ENCODE results near the gene NFS1. TPM values are rescaled to one million over a fixed set of nuclear protein-coding genes. Genes with fewer than 3 reads are reported as not detected.

The NFS1 gene
- total RNA-seq, 2 experiments from 2014 or later, result 37.2 to 38.2 TPM

GRCh38 chr20:35654415-35654814 is 44.7 kb downstream of the NFS1 start:
- peaks cover 43% of the 10 kb centered on the region for H3K36me3 Mint-ChIP-seq
- no peaks in the 10 kb centered on the region for H3K27me3 Mint-ChIP-seq
- H3K27ac Mint-ChIP-seq, result no peak overlapping the region
- H3K4me3 Mint-ChIP-seq, result no peak overlapping the region
- DNase-seq, result no peak
- peaks cover 43% of the 10 kb centered on the region for H3K4me1 Mint-ChIP-seq
- peaks cover 4% of the 10 kb centered on the region for H3K9me3 Mint-ChIP-seq

GRCh38 chr20:35653893-35654292 is 45.3 kb downstream of the NFS1 start:
- Mint-ChIP-seq H3K36me3 (peaks cover 44% of the 10 kb centered on the region), H3K4me1 (peaks cover 44% of the 10 kb centered on the region), H3K9me3 (peaks cover 4% of the 10 kb centered on the region), H3K27ac (no peak overlapping the region), H3K27me3 (no peaks in the 10 kb centered on the region), H3K4me3 (no peak overlapping the region)
- DNase-seq, result no peak

GRCh38 chr20:35653430-35653734 is 45.8 kb downstream of the NFS1 start:
- peaks cover 4% of the 10 kb centered on the region for H3K9me3 Mint-ChIP-seq
- peaks cover 45% of the 10 kb centered on the region for H3K4me1 Mint-ChIP-seq
- H3K36me3 Mint-ChIP-seq, result peaks cover 44% of the 10 kb centered on the region
- H3K4me3 Mint-ChIP-seq, result no peak overlapping the region
- no peaks in the 10 kb centered on the region for H3K27me3 Mint-ChIP-seq
- DNase-seq, result no peak
- H3K27ac Mint-ChIP-seq, result no peak overlapping the region

GRCh38 chr20:35652641-35653429 is 46.3 kb downstream of the NFS1 start:
- Mint-ChIP-seq H3K9me3 (peaks cover 4% of the 10 kb centered on the region), H3K36me3 (peaks cover 45% of the 10 kb centered on the region), H3K4me3 (no peak overlapping the region), H3K27me3 (no peaks in the 10 kb centered on the region), H3K4me1 (peaks cover 47% of the 10 kb centered on the region), H3K27ac (no peak overlapping the region)
- DNase-seq, result no peak

- Mint-ChIP-seq H3K4me3 (no peak overlapping the region), H3K27ac (no peak overlapping the region), H3K27me3 (no peaks in the 10 kb centered on the region), H3K4me1 (peaks cover 45% of the 10 kb centered on the region), H3K36me3 (peaks cover 41% of the 10 kb centered on the region), H3K9me3 (no peaks in the 10 kb centered on the region)
- DNase-seq, result no peak
These were observed 47.2 kb downstream of the NFS1 start for GRCh38 chr20:35651958-35652357.

GRCh38 chr20:35650632-35651031 is 48.5 kb downstream of the NFS1 start:
- no peak for DNase-seq
- H3K36me3 Mint-ChIP-seq, result peaks cover 40% of the 10 kb centered on the region
- no peaks in the 10 kb centered on the region for H3K9me3 Mint-ChIP-seq
- peaks cover 46% of the 10 kb centered on the region for H3K4me1 Mint-ChIP-seq
- H3K27me3 Mint-ChIP-seq, result no peaks in the 10 kb centered on the region
- H3K27ac Mint-ChIP-seq, result no peak overlapping the region
- H3K4me3 Mint-ChIP-seq, result no peak overlapping the region

GRCh38 chr20:35648836-35649235 is 50.3 kb downstream of the NFS1 start:
- H3K9me3 Mint-ChIP-seq, result no peaks in the 10 kb centered on the region
- H3K4me3 Mint-ChIP-seq, result no peak overlapping the region
- no peak for DNase-seq
- H3K36me3 Mint-ChIP-seq, result peaks cover 43% of the 10 kb centered on the region
- no peaks in the 10 kb centered on the region for H3K27me3 Mint-ChIP-seq
- H3K4me1 Mint-ChIP-seq, result peaks cover 61% of the 10 kb centered on the region
- H3K27ac Mint-ChIP-seq, result no peak overlapping the region

GRCh38 chr20:35644806-35645205 is 54.3 kb downstream of the NFS1 start:
- no peaks in the 10 kb centered on the region for H3K27me3 Mint-ChIP-seq
- H3K27ac Mint-ChIP-seq, result peak overlapping the region; percentile 54
- peaks cover 76% of the 10 kb centered on the region for H3K4me1 Mint-ChIP-seq
- DNase-seq, result no peak
- no peaks in the 10 kb centered on the region for H3K9me3 Mint-ChIP-seq
- no peak overlapping the region for H3K4me3 Mint-ChIP-seq
- H3K36me3 Mint-ChIP-seq, result peaks cover 50% of the 10 kb centered on the region

- Mint-ChIP-seq H3K27ac (peak overlapping the region; percentile 62), H3K9me3 (no peaks in the 10 kb centered on the region), H3K4me3 (no peak overlapping the region), H3K36me3 (peaks cover 33% of the 10 kb centered on the region), H3K4me1 (peaks cover 69% of the 10 kb centered on the region), H3K27me3 (no peaks in the 10 kb centered on the region)
- no peak for DNase-seq
These were observed 56.1 kb downstream of the NFS1 start for GRCh38 chr20:35643045-35643444.

GRCh38 chr20:35641743-35642142 is 57.4 kb downstream of the NFS1 start:
- peaks cover 65% of the 10 kb centered on the region for H3K4me1 Mint-ChIP-seq
- DNase-seq, result no peak
- H3K27me3 Mint-ChIP-seq, result no peaks in the 10 kb centered on the region
- peak overlapping the region; percentile 22 for H3K27ac Mint-ChIP-seq
- H3K9me3 Mint-ChIP-seq, result no peaks in the 10 kb centered on the region
- H3K4me3 Mint-ChIP-seq, result no peak overlapping the region
- peaks cover 26% of the 10 kb centered on the region for H3K36me3 Mint-ChIP-seq

- peaks cover 65% of the 10 kb centered on the region for H3K4me1 Mint-ChIP-seq
- H3K27ac Mint-ChIP-seq, result peak overlapping the region; percentile 6
- no peak for DNase-seq
These were observed 58.4 kb downstream of the NFS1 start for GRCh38 chr20:35640724-35641123.

GRCh38 chr20:35638751-35639150 is 60.4 kb downstream of the NFS1 start:
- Mint-ChIP-seq H3K4me1 (peaks cover 54% of the 10 kb centered on the region), H3K27me3 (no peaks in the 10 kb centered on the region), H3K36me3 (peaks cover 19% of the 10 kb centered on the region), H3K9me3 (no peaks in the 10 kb centered on the region), H3K4me3 (no peak overlapping the region), H3K27ac (no peak overlapping the region)
- no peak for DNase-seq

More at GRCh38 chr20:35640724-35641123, 58.4 kb downstream of the NFS1 start:
- Mint-ChIP-seq H3K4me3 (no peak overlapping the region), H3K27me3 (no peaks in the 10 kb centered on the region), H3K36me3 (peaks cover 20% of the 10 kb centered on the region), H3K9me3 (no peaks in the 10 kb centered on the region)

- H3K4me1 Mint-ChIP-seq, result peaks cover 40% of the 10 kb centered on the region
- H3K4me3 Mint-ChIP-seq, result no peak overlapping the region
These were observed 61.9 kb downstream of the NFS1 start for GRCh38 chr20:35637276-35637675.

GRCh38 chr20:35636095-35636494 is 63.1 kb downstream of the NFS1 start:
- H3K4me3 Mint-ChIP-seq, result no peak overlapping the region
- DNase-seq, result no peak

More at GRCh38 chr20:35637276-35637675, 61.9 kb downstream of the NFS1 start:
- Mint-ChIP-seq H3K9me3 (no peaks in the 10 kb centered on the region), H3K27ac (no peak overlapping the region), H3K36me3 (peaks cover 6% of the 10 kb centered on the region), H3K27me3 (no peaks in the 10 kb centered on the region)
- no peak for DNase-seq

GRCh38 chr20:35635652-35636051 is 63.5 kb downstream of the NFS1 start:
- no peaks in the 10 kb centered on the region for H3K27me3 Mint-ChIP-seq
- no peak overlapping the region for H3K4me3 Mint-ChIP-seq
- no peaks in the 10 kb centered on the region for H3K9me3 Mint-ChIP-seq
- peaks cover 25% of the 10 kb centered on the region for H3K4me1 Mint-ChIP-seq
- DNase-seq, result no peak
- H3K27ac Mint-ChIP-seq, result peak overlapping the region; percentile 17
- peaks cover 4% of the 10 kb centered on the region for H3K36me3 Mint-ChIP-seq

More at GRCh38 chr20:35636095-35636494, 63.1 kb downstream of the NFS1 start:
- Mint-ChIP-seq H3K27ac (no peak overlapping the region), H3K36me3 (peaks cover 4% of the 10 kb centered on the region), H3K27me3 (no peaks in the 10 kb centered on the region), H3K9me3 (no peaks in the 10 kb centered on the region), H3K4me1 (peaks cover 30% of the 10 kb centered on the region)

- Mint-ChIP-seq H3K9me3 (no peaks in the 10 kb centered on the region), H3K27me3 (no peaks in the 10 kb centered on the region), H3K4me3 (no peak overlapping the region), H3K36me3 (peaks cover 4% of the 10 kb centered on the region), H3K27ac (no peak overlapping the region), H3K4me1 (peaks cover 10% of the 10 kb centered on the region)
- DNase-seq, result no peak
These were observed 66.5 kb downstream of the NFS1 start for GRCh38 chr20:35632539-35633115.
